Measurements from ENCODE around the gene TCN2. TPM values are rescaled to one million over a fixed set of nuclear protein-coding genes. Genes with fewer than 3 reads are reported as not detected.

Gene TCN2
- total RNA-seq, 1 donor from 2014 or later: 2.7 TPM

- no peaks in the 10 kb centered on the region for H3K9me3 ChIP-seq (ENCODE audit: insufficient read depth, low read depth, low read length)
- H3K9me3 Mint-ChIP-seq (ENCODE audit: unreplicated experiment): no peaks in the 10 kb centered on the region
- H3K36me3 Mint-ChIP-seq (ENCODE audit: low read depth, unreplicated experiment): peaks cover 4% of the 10 kb centered on the region
- H3K4me3 Mint-ChIP-seq (ENCODE audit: unreplicated experiment): no peak overlapping the region
- H4K20me1 ChIP-seq (ENCODE audit: insufficient read depth, low read length): peaks cover 15% of the 10 kb centered on the region
- H3K4me1 ChIP-seq (ENCODE audit: insufficient read depth, low read length): peaks cover 10% of the 10 kb centered on the region
- peaks cover 4% of the 10 kb centered on the region for H3K27me3 Mint-ChIP-seq (ENCODE audit: low read depth, unreplicated experiment)
- no peak for FAIRE-seq
- peaks cover 29% of the 10 kb centered on the region for H3K79me2 ChIP-seq (ENCODE audit: insufficient read depth, low read length)
- H3K9ac ChIP-seq (ENCODE audit: low read length): peak overlapping the region; percentile 53
- no peak for TF ChIP-seq EZH2 (IDR thresholded peaks at IDR 0.05; ENCODE audit: insufficient read depth, low read length)
- no peak for TF ChIP-seq CTCF (IDR thresholded peaks at IDR 0.05; ENCODE audit: insufficient read depth, low read depth, low read length)
- H3K27me3 ChIP-seq (ENCODE audit: insufficient read depth, low read length): no peaks in the 10 kb centered on the region
- H3K4me1 Mint-ChIP-seq (ENCODE audit: low read depth, unreplicated experiment): no peaks in the 10 kb centered on the region
- DNase-seq (ENCODE audit: low read depth): no peak
- no peaks in the 10 kb centered on the region for H3K36me3 ChIP-seq (ENCODE audit: insufficient read depth, low read length)
- peak overlapping the region; percentile 63 for H3K4me2 ChIP-seq (ENCODE audit: low read length)
- no peak overlapping the region for H3K4me3 ChIP-seq (ENCODE audit: insufficient read depth, low read depth, low read length)
- no peak overlapping the region for H2AFZ ChIP-seq (ENCODE audit: low read depth, low read length)
- H3K27ac Mint-ChIP-seq (ENCODE audit: unreplicated experiment): no peak overlapping the region
- H3K27ac ChIP-seq (ENCODE audit: low read depth, low read length): peak overlapping the region; percentile 14
These were observed 36.3 kb downstream of the TCN2 start for GRCh38 chr22:30643055-30643875.

DNA sequence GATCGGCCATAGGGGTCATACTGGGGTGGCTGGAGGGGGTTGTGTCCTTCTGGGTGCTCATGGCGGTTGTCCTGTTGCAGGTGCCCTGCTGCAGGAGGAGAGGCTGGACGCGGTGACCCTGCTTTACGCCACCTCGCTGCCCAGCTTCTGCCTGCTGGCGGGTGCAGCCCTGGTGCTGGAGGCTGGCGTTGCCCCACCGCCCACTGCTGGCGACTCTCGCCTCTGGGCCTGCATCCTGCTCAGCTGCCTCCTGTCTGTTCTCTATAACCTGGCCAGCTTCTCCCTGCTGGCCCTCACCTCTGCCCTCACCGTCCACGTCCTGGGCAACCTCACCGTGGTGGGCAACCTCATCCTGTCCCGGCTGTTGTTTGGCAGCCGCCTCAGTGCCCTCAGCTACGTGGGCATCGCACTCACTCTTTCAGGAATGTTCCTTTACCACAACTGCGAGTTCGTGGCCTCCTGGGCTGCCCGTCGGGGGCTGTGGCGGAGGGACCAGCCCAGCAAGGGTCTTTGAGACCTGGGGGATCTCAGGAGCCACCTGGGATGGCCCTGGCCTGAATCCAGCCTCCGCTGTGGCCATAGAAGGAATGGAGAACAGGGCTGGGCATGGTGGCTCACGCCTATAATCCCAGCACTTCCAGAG is 39.7 kb downstream of the TCN2 start:
- Histone ChIP-seq H3K4me2 (ENCODE audit: low read length) (no peak overlapping the region), H3K27me3 (ENCODE audit: insufficient read depth, low read length) (no peaks in the 10 kb centered on the region), H3K79me2 (ENCODE audit: insufficient read depth, low read length) (peaks cover 17% of the 10 kb centered on the region), H3K4me3 (ENCODE audit: insufficient read depth, low read depth, low read length) (no peak overlapping the region), H3K36me3 (ENCODE audit: insufficient read depth, low read length) (no peaks in the 10 kb centered on the region), H3K9me3 (ENCODE audit: insufficient read depth, low read depth, low read length) (no peaks in the 10 kb centered on the region), H2AFZ (ENCODE audit: low read depth, low read length) (no peak overlapping the region), H4K20me1 (ENCODE audit: insufficient read depth, low read length) (peaks cover 8% of the 10 kb centered on the region), H3K4me1 (ENCODE audit: insufficient read depth, low read length) (peaks cover 14% of the 10 kb centered on the region), H3K27ac (ENCODE audit: low read depth, low read length) (no peak overlapping the region), H3K9ac (ENCODE audit: low read length) (no peak overlapping the region)
- TF ChIP-seq CTCF (IDR thresholded peaks at IDR 0.05; ENCODE audit: insufficient read depth, low read depth, low read length): no peak
- no peak for TF ChIP-seq EZH2 (IDR thresholded peaks at IDR 0.05; ENCODE audit: insufficient read depth, low read length)
- Mint-ChIP-seq H3K4me3 (ENCODE audit: unreplicated experiment) (no peak overlapping the region), H3K36me3 (ENCODE audit: low read depth, unreplicated experiment) (peaks cover 5% of the 10 kb centered on the region), H3K27ac (ENCODE audit: unreplicated experiment) (no peak overlapping the region), H3K9me3 (ENCODE audit: unreplicated experiment) (no peaks in the 10 kb centered on the region), H3K27me3 (ENCODE audit: low read depth, unreplicated experiment) (peaks cover 4% of the 10 kb centered on the region), H3K4me1 (ENCODE audit: low read depth, unreplicated experiment) (no peaks in the 10 kb centered on the region)
- FAIRE-seq (no peak), DNase-seq (ENCODE audit: low read depth) (no peak)
